ENCODE measurements around the gene IREB2.

Gene IREB2

DNA sequence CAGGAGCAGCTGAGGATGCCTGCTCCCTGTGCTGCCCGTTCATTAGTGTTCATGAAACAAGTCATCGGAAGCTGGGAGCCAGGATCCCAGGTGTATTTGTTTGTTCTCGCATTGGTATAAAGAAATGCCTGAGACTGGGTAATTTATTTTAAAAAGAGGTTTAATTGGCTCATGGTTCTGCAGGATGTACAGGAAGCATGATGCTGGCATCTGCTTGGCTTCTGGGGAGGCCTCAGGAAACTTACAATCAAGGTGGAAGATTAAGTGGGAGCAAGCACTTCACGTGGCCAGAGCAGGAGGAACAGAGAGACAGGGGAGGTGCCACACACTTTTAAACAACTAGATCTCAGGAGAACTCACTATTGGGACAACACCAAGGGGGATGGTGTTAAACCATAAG is 63.8 kb downstream of the IREB2 start:
- TF ChIP-seq, protein P1, sequence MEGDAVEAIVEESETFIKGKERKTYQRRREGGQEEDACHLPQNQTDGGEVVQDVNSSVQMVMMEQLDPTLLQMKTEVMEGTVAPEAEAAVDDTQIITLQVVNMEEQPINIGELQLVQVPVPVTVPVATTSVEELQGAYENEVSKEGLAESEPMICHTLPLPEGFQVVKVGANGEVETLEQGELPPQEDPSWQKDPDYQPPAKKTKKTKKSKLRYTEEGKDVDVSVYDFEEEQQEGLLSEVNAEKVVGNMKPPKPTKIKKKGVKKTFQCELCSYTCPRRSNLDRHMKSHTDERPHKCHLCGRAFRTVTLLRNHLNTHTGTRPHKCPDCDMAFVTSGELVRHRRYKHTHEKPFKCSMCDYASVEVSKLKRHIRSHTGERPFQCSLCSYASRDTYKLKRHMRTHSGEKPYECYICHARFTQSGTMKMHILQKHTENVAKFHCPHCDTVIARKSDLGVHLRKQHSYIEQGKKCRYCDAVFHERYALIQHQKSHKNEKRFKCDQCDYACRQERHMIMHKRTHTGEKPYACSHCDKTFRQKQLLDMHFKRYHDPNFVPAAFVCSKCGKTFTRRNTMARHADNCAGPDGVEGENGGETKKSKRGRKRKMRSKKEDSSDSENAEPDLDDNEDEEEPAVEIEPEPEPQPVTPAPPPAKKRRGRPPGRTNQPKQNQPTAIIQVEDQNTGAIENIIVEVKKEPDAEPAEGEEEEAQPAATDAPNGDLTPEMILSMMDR (IDR thresholded peaks at IDR 0.05), result no peak

DNA sequence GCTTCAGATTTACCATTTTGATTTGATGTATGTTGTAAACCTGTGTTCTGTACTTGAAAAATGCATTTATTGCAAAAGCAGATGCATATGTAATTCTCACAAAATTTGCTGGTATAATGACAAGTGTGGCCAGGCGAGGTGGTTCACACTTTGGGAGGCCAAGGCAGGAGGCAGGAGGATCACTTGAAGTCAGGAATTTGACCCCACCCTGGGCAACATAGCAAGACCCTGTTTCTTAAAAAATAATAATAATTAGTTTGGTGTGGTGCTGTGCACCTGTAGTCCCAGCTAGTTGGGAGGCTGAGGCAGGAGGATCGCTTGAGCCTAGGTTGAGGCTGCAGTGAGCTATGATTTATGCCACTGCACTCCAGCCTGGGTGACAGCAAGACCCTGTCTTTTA is 64.6 kb downstream of the IREB2 start:
- TF ChIP-seq, protein P1 (IDR thresholded peaks at IDR 0.05), result no peak

- TF ChIP-seq, protein P1 (IDR thresholded peaks at IDR 0.05), result 0 out of 2 replicates have a peak, but pooled peaks have one; percentile 12
Measured at GRCh38 chr15:78506971-78507830, 69.2 kb downstream of the IREB2 start, which contains the start of gene HYKK. Gene HYKK (plus strand): TSS chr15:78507577. CDS start chr15:78513089, 5,512 bp downstream.

- TF ChIP-seq, protein P1 (IDR thresholded peaks at IDR 0.05), result no peak
Measured at GRCh38 chr15:78507831-78508160, 69.8 kb downstream of the IREB2 start.

DNA sequence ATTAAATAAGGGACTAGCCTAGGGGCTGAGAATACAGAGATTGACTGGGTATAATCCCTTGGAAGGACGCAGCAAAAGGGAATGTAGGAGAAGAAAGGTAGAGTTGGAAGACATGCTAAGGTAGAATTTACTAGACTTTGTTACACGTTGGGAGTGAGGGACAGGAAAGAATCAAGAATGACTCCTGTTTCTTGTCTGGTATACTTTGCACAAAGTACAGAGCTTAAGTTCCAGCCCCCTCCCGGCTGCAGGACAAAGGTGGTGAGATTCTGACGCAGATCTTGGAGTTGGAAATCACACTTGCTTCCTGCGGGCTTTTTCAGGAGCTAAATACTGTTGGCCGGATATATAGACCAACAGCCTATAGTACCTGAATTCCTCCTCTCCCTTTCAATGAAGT is 70.3 kb downstream of the IREB2 start:
- TF ChIP-seq, protein P1 (IDR thresholded peaks at IDR 0.05), result no peak

DNA sequence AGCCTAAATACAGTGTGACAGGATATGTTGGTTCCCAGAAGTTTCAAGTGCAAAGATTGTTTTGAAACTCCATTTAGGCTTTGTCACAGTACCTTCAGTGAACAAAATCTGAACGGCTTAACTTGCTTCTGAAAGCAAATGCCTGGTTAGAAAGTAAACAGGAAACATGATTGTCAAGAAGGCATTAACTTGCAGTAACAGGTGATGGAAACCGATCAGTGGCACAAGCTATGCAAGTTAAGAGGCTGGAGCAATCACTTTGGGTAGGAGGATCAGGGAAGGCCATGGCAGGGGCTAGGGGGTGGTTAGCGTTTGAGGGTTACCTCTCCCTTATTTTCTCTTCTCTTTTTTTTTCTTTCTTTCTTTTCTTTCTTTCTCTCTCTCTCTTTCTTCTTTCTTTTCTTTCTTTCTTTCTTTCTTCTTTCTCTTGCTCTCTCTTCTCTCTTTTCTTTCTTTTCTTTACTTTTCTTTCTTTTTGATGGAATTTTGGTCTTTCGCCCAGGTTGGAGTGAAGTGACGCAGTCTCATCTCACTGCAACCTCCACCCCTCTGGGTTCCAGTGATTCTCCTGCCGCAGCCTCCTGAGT is 71.8 kb downstream of the IREB2 start:
- TF ChIP-seq, protein P1 (IDR thresholded peaks at IDR 0.05), result no peak

- TF ChIP-seq, protein P1 (IDR thresholded peaks at IDR 0.05), result no peak
Measured at GRCh38 chr15:78524230-78524629, 86.2 kb downstream of the IREB2 start.
